PC-3 (cell line): Measurements from ENCODE around the gene FSCN2. TPM values are rescaled to one million over a fixed set of nuclear protein-coding genes. Genes with fewer than 3 reads are reported as not detected.

ENCODE experiments used
- ATAC-seq: fragments of 200-7000 bp; cut with Tn5 transposase; 2 replicates; pipeline ENCODE4 v1.9.1; 2020; ENCODE audit warnings: mild to moderate bottlenecking, moderate library complexity
- BruUV-seq: library from RNA; stranded (reverse); fragments of 400-500 nt; replicated peaks from 2 replicates; lab custom pipeline; 2021; lab: Mats Ljungman, UMichigan
- CTCF ChIA-PET: fragments of 300-600 bp; sonication (Branson Sonifier 250); formaldehyde crosslinking; loops from one replicate; lab custom pipeline; 2022; ENCODE audit warnings: antibody characterized with exemption; lab: Charles Lee
- POLR2A ChIA-PET: fragments of 300-600 bp; sonication (Branson Sonifier 250); formaldehyde crosslinking; loops from one replicate; lab custom pipeline; 2022; ENCODE audit warnings: antibody characterized with exemption; ENCODE audit not compliant: unreplicated experiment; lab: Charles Lee
- DNase-seq: peaks from one replicate; pipeline ENCODE4 v3.0.0-alpha.2; 2015
- H2AFZ ChIP-seq: fragments of 300-600 bp; sonication (generic); 2 replicates; pipeline ENCODE4 v1.6.0; 2016; ENCODE audit warnings: antibody characterized with exemption, low read length
- H3F3A ChIP-seq: fragments of 300-600 bp; sonication (generic); one replicate; pipeline ENCODE4 v1.6.0; 2017; ENCODE audit warnings: antibody characterized with exemption, low read length, control low read depth, mild to moderate bottlenecking; ENCODE audit not compliant: unreplicated experiment
- H3K27ac ChIP-seq: fragments of 300-600 bp; sonication (generic); 2 replicates; pipeline ENCODE4 v1.5.1; 2016; ENCODE audit warnings: mild to moderate bottlenecking, low read length
- H3K27me3 ChIP-seq: fragments of 300-600 bp; sonication (generic); 2 replicates; pipeline ENCODE4 v1.6.1; 2016; ENCODE audit warnings: low read length, mixed read lengths
- H3K36me3 ChIP-seq: fragments of 300-600 bp; sonication (generic); 2 replicates; pipeline ENCODE4 v1.6.1; 2016; ENCODE audit warnings: low read depth, mixed run types, low read length, mixed read lengths
- H3K4me1 ChIP-seq: fragments of 300-600 bp; sonication (generic); 2 replicates; pipeline ENCODE4 v1.5.1; 2016; ENCODE audit warnings: low read length; ENCODE audit not compliant: insufficient read depth
- H3K4me2 ChIP-seq: fragments of 300-600 bp; sonication (generic); 2 replicates; pipeline ENCODE4 v1.6.0; 2016; ENCODE audit warnings: low read length
- H3K4me3 ChIP-seq: fragments of 300-600 bp; sonication (generic); 2 replicates; pipeline ENCODE4 v1.5.1; 2016; ENCODE audit warnings: mild to moderate bottlenecking, low read length, mixed read lengths
- H3K79me2 ChIP-seq: fragments of 300-600 bp; sonication (generic); 2 replicates; pipeline ENCODE4 v1.6.1; 2017; ENCODE audit warnings: low read length, mixed read lengths
- H3K9ac ChIP-seq: fragments of 300-600 bp; sonication (generic); 2 replicates; pipeline ENCODE4 v1.6.0; 2016; ENCODE audit warnings: mild to moderate bottlenecking, low read length
- H3K9me2 ChIP-seq: fragments of 300-600 bp; sonication (generic); replicated peaks from 2 replicates; pipeline ENCODE4 v1.6.1; 2016; ENCODE audit warnings: mixed run types, low read length, mixed read lengths
- H3K9me3 ChIP-seq: fragments of 300-600 bp; sonication (generic); 2 replicates; pipeline ENCODE4 v1.6.1; 2016; ENCODE audit warnings: low read length, mixed read lengths
- H4K20me1 ChIP-seq: fragments of 300-600 bp; sonication (generic); 2 replicates; pipeline ENCODE4 v1.6.1; 2016; ENCODE audit warnings: low read length, mixed read lengths
- EZH2 ChIP-seq: fragments of 300-600 bp; sonication (generic); IDR thresholded peaks from one replicate; pipeline ENCODE4 v1.6.1; 2017; ENCODE audit warnings: antibody characterized with exemption, mild to moderate bottlenecking, low read length; ENCODE audit not compliant: unreplicated experiment
- EZH2phosphoT487 ChIP-seq: fragments of 300-600 bp; sonication (generic); IDR thresholded peaks from 2 replicates; pipeline ENCODE4 v1.6.1; 2018; ENCODE audit warnings: mild to moderate bottlenecking, antibody characterized with exemption, low read length, borderline replicate concordance
- intact Hi-C: fragments of 100-400 bp; cut with micrococcal nuclease; formaldehyde crosslinking; loops from 2 replicates; pipeline ENCODE4 v1.9.0; 2023
- total RNA-seq: library from RNA; depleted of rRNA; stranded (reverse); fragments of >200 nt; gene quantifications from 2 replicates; pipeline ENCODE4 v1.2.3, GENCODE V29; 2014
- TF ChIP-seq, protein P1 (sequence below): fragments of 300-600 bp; sonication (generic); conservative IDR thresholded peaks from 2 replicates; pipeline ENCODE4 v1.5.1; 2017; ENCODE audit warnings: antibody characterized with exemption, low read depth, mild to moderate bottlenecking, low read length

FSCN2 gene
- total RNA-seq, 1 experiment from 2014 or later, result 0.87 TPM

DNA sequence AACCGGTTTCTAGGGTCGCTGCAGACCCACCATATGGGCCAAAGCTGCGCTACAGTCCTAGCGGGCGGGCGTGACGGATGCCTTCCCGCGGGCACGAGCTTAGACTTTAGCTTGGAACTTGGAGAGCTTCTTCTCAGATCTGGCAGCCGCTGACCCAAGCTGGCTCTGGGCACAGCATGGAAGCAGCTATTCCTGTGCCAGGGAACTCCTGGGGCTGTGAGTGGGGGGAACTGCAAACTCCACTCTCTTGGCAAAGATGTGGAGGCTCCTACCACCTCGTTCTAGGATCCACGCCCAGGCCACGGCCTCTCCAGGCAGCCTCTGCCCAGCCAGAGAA lies 15.1 kb downstream of the FSCN2 start:
- no TSS peak for BruUV-seq
- POLR2A ChIA-PET, result no interaction called here
- Histone ChIP-seq H3K27ac (no peak overlapping the region), H2AFZ (no peak overlapping the region), H3K36me3 (peaks cover 4% of the 10 kb centered on the region; the same call in 1 of the 2 replicates), H3F3A (no peaks in the 10 kb centered on the region), H3K9me3 (no peaks in the 10 kb centered on the region), H3K79me2 (no peaks in the 10 kb centered on the region), H3K9ac (no peak overlapping the region), H3K4me3 (no peak overlapping the region), H3K4me1 (no peaks in the 10 kb centered on the region), H4K20me1 (no peaks in the 10 kb centered on the region), H3K4me2 (no peak overlapping the region), H3K9me2 (no peaks in the 10 kb centered on the region), H3K27me3 (no peaks in the 10 kb centered on the region)
- CTCF ChIA-PET, result no interaction called here
- no peak for ATAC-seq
- intact Hi-C loops, result no loop called here
- no peak for TF ChIP-seq EZH2phosphoT487
- TF ChIP-seq, protein P1, sequence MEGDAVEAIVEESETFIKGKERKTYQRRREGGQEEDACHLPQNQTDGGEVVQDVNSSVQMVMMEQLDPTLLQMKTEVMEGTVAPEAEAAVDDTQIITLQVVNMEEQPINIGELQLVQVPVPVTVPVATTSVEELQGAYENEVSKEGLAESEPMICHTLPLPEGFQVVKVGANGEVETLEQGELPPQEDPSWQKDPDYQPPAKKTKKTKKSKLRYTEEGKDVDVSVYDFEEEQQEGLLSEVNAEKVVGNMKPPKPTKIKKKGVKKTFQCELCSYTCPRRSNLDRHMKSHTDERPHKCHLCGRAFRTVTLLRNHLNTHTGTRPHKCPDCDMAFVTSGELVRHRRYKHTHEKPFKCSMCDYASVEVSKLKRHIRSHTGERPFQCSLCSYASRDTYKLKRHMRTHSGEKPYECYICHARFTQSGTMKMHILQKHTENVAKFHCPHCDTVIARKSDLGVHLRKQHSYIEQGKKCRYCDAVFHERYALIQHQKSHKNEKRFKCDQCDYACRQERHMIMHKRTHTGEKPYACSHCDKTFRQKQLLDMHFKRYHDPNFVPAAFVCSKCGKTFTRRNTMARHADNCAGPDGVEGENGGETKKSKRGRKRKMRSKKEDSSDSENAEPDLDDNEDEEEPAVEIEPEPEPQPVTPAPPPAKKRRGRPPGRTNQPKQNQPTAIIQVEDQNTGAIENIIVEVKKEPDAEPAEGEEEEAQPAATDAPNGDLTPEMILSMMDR, result no peak
- TF ChIP-seq EZH2, result no peak
- no peak for DNase-seq

DNA sequence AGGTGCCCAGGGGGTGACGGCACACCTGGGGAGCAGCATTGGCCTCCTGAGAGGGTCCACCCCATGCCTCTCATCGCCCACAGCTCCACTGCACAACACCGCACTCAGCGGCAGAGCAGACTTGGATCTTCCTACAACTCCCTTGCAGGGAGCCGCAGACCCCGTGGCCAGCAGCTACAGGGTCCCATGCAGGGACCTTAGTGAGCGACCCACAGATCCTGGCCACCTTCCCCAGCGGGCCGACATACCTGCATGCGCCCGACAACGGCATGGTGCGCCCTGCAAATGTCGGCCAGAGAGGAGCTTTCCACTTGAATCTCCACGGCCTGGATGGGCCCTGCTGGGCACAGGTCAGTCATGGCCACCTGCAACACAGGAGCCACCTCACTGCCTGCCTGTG lies 15.6 kb downstream of the FSCN2 start:
- H4K20me1 ChIP-seq, result no peaks in the 10 kb centered on the region
- CTCF ChIA-PET, result no interaction called here
- POLR2A ChIA-PET, result no interaction called here
- intact Hi-C loops, result no loop called here
- no peaks in the 10 kb centered on the region for H3K27me3 ChIP-seq
- H3K27ac ChIP-seq, result no peak overlapping the region
- H3K36me3 ChIP-seq, result peaks cover 4% of the 10 kb centered on the region; the same call in 1 of the 2 replicates
- TF ChIP-seq EZH2phosphoT487, result no peak
- no peak for TF ChIP-seq EZH2
- H3K4me1 ChIP-seq, result no peaks in the 10 kb centered on the region
- no peak overlapping the region for H3K4me3 ChIP-seq
- no peaks in the 10 kb centered on the region for H3F3A ChIP-seq
- DNase-seq (no peak), ATAC-seq (no peak)
- no peaks in the 10 kb centered on the region for H3K9me2 ChIP-seq
- no peaks in the 10 kb centered on the region for H3K9me3 ChIP-seq
- H3K9ac ChIP-seq, result no peak overlapping the region
- H2AFZ ChIP-seq, result no peak overlapping the region
- H3K79me2 ChIP-seq, result no peaks in the 10 kb centered on the region
- no TSS peak for BruUV-seq
- H3K4me2 ChIP-seq, result no peak overlapping the region

DNA sequence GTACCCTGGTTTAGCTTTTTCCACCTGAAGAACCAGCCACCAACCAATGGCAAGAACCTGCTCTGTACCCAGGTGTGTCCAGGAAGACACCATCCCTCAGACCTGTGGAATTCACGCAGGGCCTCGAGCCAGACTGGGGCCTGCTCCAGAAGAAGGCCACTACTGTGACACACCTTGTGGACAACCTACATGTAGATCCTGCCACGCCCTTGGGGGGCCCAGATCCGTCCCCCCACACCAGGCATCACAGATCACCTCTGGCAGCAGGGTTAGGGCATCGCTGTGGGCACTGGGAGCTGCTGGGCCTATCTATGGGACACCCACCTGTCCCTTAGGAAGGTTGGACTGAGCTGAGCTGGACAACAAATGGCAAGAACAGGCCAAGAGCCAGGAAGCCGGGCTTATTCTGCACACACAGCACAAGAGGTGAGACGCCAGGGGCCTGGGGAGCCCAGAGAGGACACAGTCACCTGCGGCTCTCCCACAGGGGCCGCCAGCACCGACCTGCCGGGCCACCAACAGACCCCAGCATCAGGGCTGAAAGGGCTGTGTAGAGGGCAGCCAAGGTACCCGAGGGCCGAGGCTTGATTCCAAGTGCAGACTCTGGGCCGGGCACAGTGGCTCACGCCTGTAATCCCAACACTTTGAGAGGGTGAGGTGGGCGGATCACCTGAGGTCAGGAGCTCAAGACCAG lies 16.3 kb downstream of the FSCN2 start:
- no TSS peak for BruUV-seq
- Histone ChIP-seq H3K9me2 (no peaks in the 10 kb centered on the region), H3K4me3 (no peak overlapping the region), H3K4me2 (no peak overlapping the region), H4K20me1 (no peaks in the 10 kb centered on the region), H3K27me3 (no peaks in the 10 kb centered on the region), H2AFZ (no peak overlapping the region), H3F3A (no peaks in the 10 kb centered on the region), H3K4me1 (no peaks in the 10 kb centered on the region), H3K27ac (no peak overlapping the region), H3K79me2 (peaks cover 4% of the 10 kb centered on the region; the same call in 1 of the 2 replicates), H3K9ac (no peak overlapping the region), H3K36me3 (peaks cover 4% of the 10 kb centered on the region; the same call in 1 of the 2 replicates), H3K9me3 (no peaks in the 10 kb centered on the region)
- intact Hi-C loops, result no loop called here
- ATAC-seq (no peak), DNase-seq (no peak)
- ChIA-PET POLR2A (no interaction called here), CTCF (no interaction called here)
- no peak for TF ChIP-seq EZH2
- TF ChIP-seq EZH2phosphoT487, result no peak
- TF ChIP-seq, protein P1, result no peak
